CD14-positive monocyte (primary cell): ENCODE data around the gene SSTR4. TPM values are rescaled to one million over a fixed set of nuclear protein-coding genes. Genes with fewer than 3 reads are reported as not detected.

ENCODE experiments used
- DNase-seq, 3 donors: peaks; one replicate each; pipeline ENCODE4 v3.0.0-alpha.2; 2011 to 2022
- H2AFZ ChIP-seq: 2 replicates; pipeline ENCODE4 v1.6.0; 2012; ENCODE audit warnings: mild to moderate bottlenecking, low read depth, low read length, inconsistent platforms; ENCODE audit not compliant: insufficient read depth, poor library complexity, severe bottlenecking
- H3K27ac ChIP-seq, 2 donors: 1 replicate in 1 of 2; 2 replicates in 1 of 2; pipeline ENCODE4 v1.5.1; 2012 to 2013; ENCODE audit warnings: low read length in 2 of 2, control low read depth in 1 of 2, inconsistent platforms in 1 of 2, low read depth in 1 of 2, mild to moderate bottlenecking in 1 of 2
- H3K27me3 ChIP-seq, 2 donors: one replicate each; pipeline versions ENCODE4 v1.6.0 to v1.6.1; 2011 to 2013; ENCODE audit warnings: low read length in 2 of 2; ENCODE audit not compliant: control insufficient read depth in 2 of 2, insufficient read depth in 2 of 2
- H3K36me3 ChIP-seq, 2 donors: replicated peaks in 1 of 2; 1 replicate in 1 of 2; 2 replicates in 1 of 2; pipeline versions ENCODE4 v1.5.1 to v1.6.1; 2012 to 2013; ENCODE audit warnings: low read length in 2 of 2, control low read depth in 1 of 2, inconsistent platforms in 1 of 2, mild to moderate bottlenecking in 1 of 2; ENCODE audit not compliant: insufficient read depth in 2 of 2, control insufficient read depth in 1 of 2
- H3K4me1 ChIP-seq, 2 donors: 1 replicate in 1 of 2; 2 replicates in 1 of 2; pipeline versions ENCODE4 v1.5.1 to v1.6.1; 2012 to 2013; ENCODE audit warnings: low read length in 2 of 2, control low read depth in 1 of 2, inconsistent platforms in 1 of 2, mild to moderate bottlenecking in 1 of 2, moderate library complexity in 1 of 2; ENCODE audit not compliant: insufficient read depth in 2 of 2, control insufficient read depth in 1 of 2
- H3K4me2 ChIP-seq: replicated peaks from 2 replicates; pipeline ENCODE3; 2012; ENCODE audit warnings: low read length, moderate library complexity, mild to moderate bottlenecking; ENCODE audit not compliant: poor library complexity, severe bottlenecking; ENCODE audit errors: extremely low read depth
- H3K4me3 ChIP-seq, 3 experiments: fragments of 200-600 bp in 1 of 3; sonication (generic) in 1 of 3; replicated peaks in 1 of 3; 1 replicate in 2 of 3; 2 replicates in 1 of 3; pipeline ENCODE4 v1.5.1; 2011 to 2013; ENCODE audit warnings: low read length in 3 of 3, mild to moderate bottlenecking in 3 of 3, control low read depth in 2 of 3, low read depth in 2 of 3, inconsistent platforms in 1 of 3, moderate library complexity in 1 of 3
- H3K79me2 ChIP-seq: 2 replicates; pipeline ENCODE4 v1.6.0; 2012; ENCODE audit warnings: mild to moderate bottlenecking, control low read depth, inconsistent platforms, low read length, moderate library complexity; ENCODE audit not compliant: insufficient read depth
- H3K9ac ChIP-seq: 2 replicates; pipeline ENCODE4 v1.6.0; 2017; ENCODE audit warnings: low read length, mild to moderate bottlenecking; ENCODE audit not compliant: insufficient read depth, poor library complexity, severe bottlenecking
- H3K9me3 ChIP-seq, 2 donors: replicated peaks in 1 of 2; 1 replicate in 1 of 2; 2 replicates in 1 of 2; pipeline versions ENCODE4 v1.5.1 to v1.6.1; 2012 to 2013; ENCODE audit warnings: low read length in 2 of 2, control low read depth in 1 of 2; ENCODE audit not compliant: control insufficient read depth in 1 of 2, insufficient read depth in 1 of 2
- H4K20me1 ChIP-seq: 2 replicates; pipeline ENCODE4 v1.6.0; 2012; ENCODE audit warnings: mild to moderate bottlenecking, low read length, control low read depth, moderate library complexity; ENCODE audit not compliant: insufficient read depth
- H3K27ac Mint-ChIP-seq, 7 donors: one replicate each; pipeline ENCODE4 v1.8.0; 2020; ENCODE audit warnings: mild to moderate bottlenecking in 7 of 7, mixed read lengths in 7 of 7, moderate library complexity in 6 of 7, inconsistent platforms in 2 of 7
- H3K27me3 Mint-ChIP-seq, 3 donors: one replicate each; pipeline ENCODE4 v1.8.0; 2021 to 2022; ENCODE audit warnings: low read depth in 3 of 3, mild to moderate bottlenecking in 3 of 3, mixed read lengths in 3 of 3, moderate library complexity in 3 of 3, inconsistent platforms in 1 of 3
- H3K36me3 Mint-ChIP-seq, 2 donors: one replicate each; pipeline ENCODE4 v1.8.0; 2020; ENCODE audit warnings: mixed read lengths in 2 of 2, inconsistent platforms in 1 of 2, mild to moderate bottlenecking in 1 of 2
- H3K4me1 Mint-ChIP-seq: one replicate; pipeline ENCODE4 v1.8.0; 2020; ENCODE audit warnings: mild to moderate bottlenecking, mixed read lengths
- H3K4me3 Mint-ChIP-seq, 2 donors: one replicate each; pipeline ENCODE4 v1.8.0; 2020; ENCODE audit warnings: mild to moderate bottlenecking in 2 of 2, mixed read lengths in 2 of 2, moderate library complexity in 1 of 2
- H3K9me3 Mint-ChIP-seq, 7 donors: one replicate each; pipeline ENCODE4 v1.8.0; 2020 to 2022; ENCODE audit warnings: mixed read lengths in 7 of 7, mild to moderate bottlenecking in 6 of 7, moderate library complexity in 6 of 7, inconsistent platforms in 2 of 7
- WGBS: methylation state at CpG from one replicate; pipeline ENCODE4 v1.1.5; 2013; ENCODE audit warnings: missing lambda C conversion rate; ENCODE audit not compliant: insufficient coverage; 5-methylcytosine and 5-hydroxymethylcytosine counted together
- intact Hi-C, 2 donors: fragments of 100-400 bp; cut with micrococcal nuclease; formaldehyde crosslinking; loops; one replicate each; pipeline versions ENCODE4 v1.15.0 to v1.15.1; 2023
- polyA plus RNA-seq, 3 donors: library from polyadenylated mRNA; depleted of rRNA in 1 of 3; unstranded in 2 of 3; stranded (reverse) in 1 of 3; fragments of 300-500 nt in 2 of 3; fragments of >200 nt in 1 of 3; fragmentation: Illumina TruSeq in 2 of 3; gene quantifications; 1 replicate in 2 of 3; 2 replicates in 1 of 3; pipeline ENCODE4 v1.2.3, GENCODE V29; 2012 to 2021
- TF ChIP-seq, protein P1 (sequence below): fragments of 200-600 bp; IDR thresholded peaks from one replicate; pipeline ENCODE4 v1.8.0; 2022; ENCODE audit warnings: antibody characterized with exemption, mild to moderate bottlenecking

The SSTR4 gene
- polyA plus RNA-seq, 3 donors: not detected

GRCh38 chr20:23059846-23060245 lies 24.7 kb downstream of the SSTR4 start:
- Histone ChIP-seq H3K36me3 (no peaks in the 10 kb centered on the region), H3K9ac (no peak overlapping the region), H4K20me1 (no peaks in the 10 kb centered on the region), H3K4me2 (peak overlapping the region; percentile 27), H3K79me2 (no peaks in the 10 kb centered on the region), H3K27me3 (no peaks in the 10 kb centered on the region), H3K4me3 (no peak overlapping the region), H3K4me1 (peaks cover 35 to 40% of the 10 kb centered on the region in 2 donors), H2AFZ (peak overlapping the region; percentile 43), H3K27ac (peak overlapping the region in 1 of 2 donors; percentile 34), H3K9me3 (peaks cover 4 to 5% of the 10 kb centered on the region in 2 donors)
- Mint-ChIP-seq H3K27me3 (peaks cover 0 to 1% (median 0%) of the 10 kb centered on the region in 3 donors), H3K4me1 (peaks cover 39% of the 10 kb centered on the region), H3K4me3 (peak overlapping the region in 1 of 2 donors; percentile 41), H3K27ac (peak overlapping the region in 2 of 7 donors; percentile 24 to 32), H3K9me3 (peaks cover 5 to 13% (median 8%) of the 10 kb centered on the region in 7 donors), H3K36me3 (peaks cover 0 to 2% of the 10 kb centered on the region in 2 donors)
- intact Hi-C loops: no loop called here
- TF ChIP-seq, protein P1, sequence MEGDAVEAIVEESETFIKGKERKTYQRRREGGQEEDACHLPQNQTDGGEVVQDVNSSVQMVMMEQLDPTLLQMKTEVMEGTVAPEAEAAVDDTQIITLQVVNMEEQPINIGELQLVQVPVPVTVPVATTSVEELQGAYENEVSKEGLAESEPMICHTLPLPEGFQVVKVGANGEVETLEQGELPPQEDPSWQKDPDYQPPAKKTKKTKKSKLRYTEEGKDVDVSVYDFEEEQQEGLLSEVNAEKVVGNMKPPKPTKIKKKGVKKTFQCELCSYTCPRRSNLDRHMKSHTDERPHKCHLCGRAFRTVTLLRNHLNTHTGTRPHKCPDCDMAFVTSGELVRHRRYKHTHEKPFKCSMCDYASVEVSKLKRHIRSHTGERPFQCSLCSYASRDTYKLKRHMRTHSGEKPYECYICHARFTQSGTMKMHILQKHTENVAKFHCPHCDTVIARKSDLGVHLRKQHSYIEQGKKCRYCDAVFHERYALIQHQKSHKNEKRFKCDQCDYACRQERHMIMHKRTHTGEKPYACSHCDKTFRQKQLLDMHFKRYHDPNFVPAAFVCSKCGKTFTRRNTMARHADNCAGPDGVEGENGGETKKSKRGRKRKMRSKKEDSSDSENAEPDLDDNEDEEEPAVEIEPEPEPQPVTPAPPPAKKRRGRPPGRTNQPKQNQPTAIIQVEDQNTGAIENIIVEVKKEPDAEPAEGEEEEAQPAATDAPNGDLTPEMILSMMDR: no peak
- DNase-seq: peak in 1 of 3 donors; percentile 37
- 0% methylated on average over 1 of the region's 3 CpGs for WGBS

GRCh38 chr20:23060629-23061028 lies 25.5 kb downstream of the SSTR4 start:
- Histone ChIP-seq H3K9ac (no peak overlapping the region), H3K4me1 (peaks cover 35 to 40% of the 10 kb centered on the region in 2 donors), H4K20me1 (no peaks in the 10 kb centered on the region), H3K36me3 (no peaks in the 10 kb centered on the region), H3K27ac (no peak overlapping the region), H3K27me3 (no peaks in the 10 kb centered on the region), H3K4me2 (no peak overlapping the region), H3K9me3 (peaks cover 4 to 5% of the 10 kb centered on the region in 2 donors), H3K4me3 (no peak overlapping the region), H3K79me2 (no peaks in the 10 kb centered on the region), H2AFZ (no peak overlapping the region)
- Mint-ChIP-seq H3K9me3 (peaks cover 5 to 13% (median 8%) of the 10 kb centered on the region in 7 donors), H3K4me1 (peaks cover 44% of the 10 kb centered on the region), H3K27me3 (peaks cover 0 to 1% (median 0%) of the 10 kb centered on the region in 3 donors), H3K27ac (peak overlapping the region in 2 of 7 donors; percentile 42 to 54), H3K36me3 (peaks cover 0 to 2% of the 10 kb centered on the region in 2 donors), H3K4me3 (no peak overlapping the region)
- 100% methylated on average over 2 of the region's 4 CpGs for WGBS
- intact Hi-C loops: no loop called here
- no peak for DNase-seq
- TF ChIP-seq, protein P1: no peak
